Activated naive CD4-positive, alpha-beta T cell treated with anti-CD3 and anti-CD28 coated beads, Interleukin-2, amount 50 U/mL, for 24 hours (primary cell): ENCODE results near the gene ZKSCAN5.
"Not testable (repeated sequence)": the region's sequence is repeated elsewhere in the genome, so short reads cannot be mapped to it uniquely, and the experiment has no call there.

Source experiments
- H3K27ac Mint-ChIP-seq: one replicate; pipeline ENCODE4 v1.8.0; 2021; ENCODE audit warnings: mild to moderate bottlenecking, mixed read lengths
- H3K27me3 Mint-ChIP-seq: one replicate; pipeline ENCODE4 v1.8.0; 2021; ENCODE audit warnings: mixed read lengths
- H3K36me3 Mint-ChIP-seq: one replicate; pipeline ENCODE4 v1.8.0; 2021; ENCODE audit warnings: mixed read lengths
- H3K4me1 Mint-ChIP-seq: one replicate; pipeline ENCODE4 v1.8.0; 2021; ENCODE audit warnings: mixed read lengths
- H3K4me3 Mint-ChIP-seq: one replicate; pipeline ENCODE4 v1.8.0; 2021; ENCODE audit warnings: mild to moderate bottlenecking, mixed read lengths
- H3K9me3 Mint-ChIP-seq: one replicate; pipeline ENCODE4 v1.8.0; 2021; ENCODE audit warnings: mixed read lengths

The ZKSCAN5 gene

GRCh38 chr7:99558306-99559174 is 54.1 kb downstream of the ZKSCAN5 start, which contains the start of gene ZNF655:
Gene ZNF655, plus strand, starts transcription at chr7:99558642. Its CDS starts 1,918 bp downstream, at chr7:99560560.
- Mint-ChIP-seq H3K27me3 (no peaks in the 10 kb centered on the region), H3K9me3 (no peaks in the 10 kb centered on the region), H3K27ac (peak within 1 kb of the TSS; percentile 99), H3K36me3 (peaks cover 22% of the 10 kb centered on the region), H3K4me1 (peaks cover 62% of the 10 kb centered on the region), H3K4me3 (peak within 1 kb of the TSS; percentile 99)

DNA sequence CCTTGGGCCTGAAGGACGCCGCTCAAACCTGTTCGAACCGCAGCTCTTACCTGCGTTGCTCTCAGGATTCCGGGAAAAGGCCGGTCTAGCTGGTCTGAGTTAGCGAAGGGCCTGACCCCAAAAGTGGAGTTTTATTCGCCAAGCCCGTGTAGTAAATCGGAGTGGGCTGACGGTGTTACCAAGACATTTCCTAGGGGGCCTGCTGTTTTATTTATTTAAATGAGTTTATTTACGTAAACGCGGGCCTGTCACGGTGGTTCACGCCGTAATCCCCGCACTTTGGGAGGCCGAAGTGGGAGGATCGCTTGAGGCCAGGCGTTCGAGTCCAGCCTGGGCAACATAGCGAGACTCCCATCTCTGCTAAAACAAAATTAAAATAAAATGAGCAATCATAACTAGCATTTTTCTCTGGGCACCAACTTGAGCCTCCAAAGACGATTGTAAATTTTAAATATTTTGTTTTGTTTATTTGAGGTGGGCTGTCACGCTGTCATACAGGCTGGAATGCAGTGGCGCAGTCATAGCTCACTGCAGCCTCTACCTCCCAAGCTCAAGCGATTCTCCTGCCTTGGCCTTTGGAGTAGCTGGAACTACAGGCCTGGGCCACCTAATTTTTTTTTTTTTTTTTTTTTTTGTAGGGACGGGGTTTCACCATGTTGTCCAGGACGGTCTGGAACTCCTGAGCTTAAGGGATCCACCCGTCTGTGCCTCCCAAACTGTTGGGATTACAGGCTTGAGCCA is 54.9 kb downstream of the ZKSCAN5 start:
- Mint-ChIP-seq H3K27me3 (no peaks in the 10 kb centered on the region), H3K27ac (peak overlapping the region; percentile 99), H3K9me3 (no peaks in the 10 kb centered on the region), H3K4me1 (peaks cover 66% of the 10 kb centered on the region), H3K4me3 (peak overlapping the region; percentile 99), H3K36me3 (peaks cover 29% of the 10 kb centered on the region)

- peak overlapping the region; percentile 74 for H3K27ac Mint-ChIP-seq
- peaks cover 61% of the 10 kb centered on the region for H3K4me1 Mint-ChIP-seq
- no peaks in the 10 kb centered on the region for H3K27me3 Mint-ChIP-seq
- peak overlapping the region; percentile 99 for H3K4me3 Mint-ChIP-seq
- H3K36me3 Mint-ChIP-seq, result peaks cover 26% of the 10 kb centered on the region
- H3K9me3 Mint-ChIP-seq, result no peaks in the 10 kb centered on the region
These were observed 56.6 kb downstream of the ZKSCAN5 start for GRCh38 chr7:99560834-99561736.

- no peak overlapping the region for H3K4me3 Mint-ChIP-seq
- H3K27me3 Mint-ChIP-seq, result no peaks in the 10 kb centered on the region
- H3K4me1 Mint-ChIP-seq, result peaks cover 60% of the 10 kb centered on the region
- H3K27ac Mint-ChIP-seq, result no peak overlapping the region
- H3K9me3 Mint-ChIP-seq, result no peaks in the 10 kb centered on the region
- peaks cover 27% of the 10 kb centered on the region for H3K36me3 Mint-ChIP-seq
These were observed 57.2 kb downstream of the ZKSCAN5 start for GRCh38 chr7:99561737-99562051.

DNA sequence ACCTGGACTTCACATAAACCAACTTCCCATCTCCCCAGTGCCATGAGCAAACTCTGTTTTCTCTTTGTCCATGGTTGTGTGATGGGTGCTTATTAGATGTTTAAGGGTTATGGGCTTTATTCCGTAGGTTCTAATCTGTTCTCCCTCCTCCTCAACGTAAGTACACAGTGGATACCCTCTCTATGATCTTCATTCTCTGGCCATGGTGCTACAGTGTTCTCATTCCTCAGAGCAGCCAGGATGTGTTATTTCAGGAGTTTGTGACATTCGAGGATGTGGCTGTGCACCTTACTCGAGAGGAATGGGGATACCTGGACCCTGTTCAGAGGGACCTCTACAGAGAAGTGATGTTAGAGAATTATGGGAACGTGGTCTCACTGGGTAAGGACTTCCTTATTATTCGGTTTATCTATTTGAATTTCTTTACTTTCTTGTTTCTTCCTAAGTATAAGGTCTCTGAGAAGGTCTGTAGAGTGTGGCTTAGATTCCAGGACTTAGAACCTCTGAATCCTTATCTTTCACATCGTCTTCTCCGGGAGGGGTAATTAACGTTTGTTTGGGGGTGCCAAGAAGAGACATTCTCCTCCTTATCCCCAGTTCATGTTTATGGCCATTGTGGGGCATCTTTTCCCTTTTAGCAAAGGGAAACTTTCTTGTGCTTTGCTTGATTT is 57.8 kb downstream of the ZKSCAN5 start:
- H3K4me1 Mint-ChIP-seq, result peaks cover 58% of the 10 kb centered on the region
- peak overlapping the region; percentile 81 for H3K4me3 Mint-ChIP-seq
- H3K9me3 Mint-ChIP-seq, result no peaks in the 10 kb centered on the region
- peaks cover 27% of the 10 kb centered on the region for H3K36me3 Mint-ChIP-seq
- peak overlapping the region; percentile 98 for H3K27ac Mint-ChIP-seq
- no peaks in the 10 kb centered on the region for H3K27me3 Mint-ChIP-seq

DNA sequence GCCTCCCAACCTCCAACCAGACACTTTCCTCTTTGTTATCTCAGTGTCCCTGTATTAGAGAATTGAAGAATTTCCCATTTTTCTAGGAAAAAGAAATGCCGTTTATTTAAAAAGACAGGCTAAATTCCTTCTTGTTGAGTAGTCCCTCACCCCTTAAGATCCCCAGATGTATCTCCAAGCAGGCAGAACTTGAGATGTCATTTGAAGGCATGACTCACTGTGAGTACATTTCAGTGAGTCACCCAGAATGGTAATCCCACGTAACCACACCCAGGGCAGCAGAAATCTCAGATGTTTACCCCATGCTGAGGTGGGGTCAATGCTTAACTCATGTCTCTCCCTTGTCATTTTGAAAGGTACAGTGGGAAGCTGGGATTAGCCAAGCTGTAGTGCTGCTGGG is 58.4 kb downstream of the ZKSCAN5 start:
- H3K27ac Mint-ChIP-seq, result peak overlapping the region; percentile 98
- no peaks in the 10 kb centered on the region for H3K9me3 Mint-ChIP-seq
- H3K4me3 Mint-ChIP-seq, result peak overlapping the region; percentile 81
- peaks cover 53% of the 10 kb centered on the region for H3K4me1 Mint-ChIP-seq
- H3K27me3 Mint-ChIP-seq, result no peaks in the 10 kb centered on the region
- peaks cover 27% of the 10 kb centered on the region for H3K36me3 Mint-ChIP-seq

DNA sequence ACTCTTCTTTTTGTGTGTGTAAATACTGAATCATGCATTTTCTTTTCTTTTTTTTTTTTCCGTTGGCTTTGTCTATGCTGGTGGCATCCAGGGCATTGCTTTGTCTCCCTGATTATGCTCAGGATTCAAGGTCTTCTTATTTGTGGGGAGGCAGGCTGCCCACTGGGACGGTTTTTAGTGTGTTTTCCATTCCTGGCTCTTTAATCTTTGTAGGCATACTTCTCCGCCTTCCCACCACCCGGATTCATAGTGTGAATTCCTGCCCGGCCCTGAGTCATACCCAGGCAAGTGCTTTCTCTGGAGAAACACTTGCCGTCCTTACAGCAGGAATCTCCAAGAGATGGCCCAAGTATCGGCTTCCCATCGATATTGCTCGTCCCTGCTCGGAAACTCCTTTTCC is 59.2 kb downstream of the ZKSCAN5 start:
- Mint-ChIP-seq H3K9me3 (no peaks in the 10 kb centered on the region), H3K4me3 (peak overlapping the region; percentile 42), H3K4me1 (peaks cover 50% of the 10 kb centered on the region), H3K27me3 (no peaks in the 10 kb centered on the region), H3K27ac (peak overlapping the region; percentile 70), H3K36me3 (peaks cover 25% of the 10 kb centered on the region)

- H3K27ac Mint-ChIP-seq, H3K9me3 Mint-ChIP-seq, H3K4me3 Mint-ChIP-seq, H3K27me3 Mint-ChIP-seq: not testable (repeated sequence)
- H3K4me1 Mint-ChIP-seq, result peaks cover 15% of the 10 kb centered on the region
- peaks cover 26% of the 10 kb centered on the region for H3K36me3 Mint-ChIP-seq
These were observed 64.3 kb downstream of the ZKSCAN5 start for GRCh38 chr7:99568770-99569169.

DNA sequence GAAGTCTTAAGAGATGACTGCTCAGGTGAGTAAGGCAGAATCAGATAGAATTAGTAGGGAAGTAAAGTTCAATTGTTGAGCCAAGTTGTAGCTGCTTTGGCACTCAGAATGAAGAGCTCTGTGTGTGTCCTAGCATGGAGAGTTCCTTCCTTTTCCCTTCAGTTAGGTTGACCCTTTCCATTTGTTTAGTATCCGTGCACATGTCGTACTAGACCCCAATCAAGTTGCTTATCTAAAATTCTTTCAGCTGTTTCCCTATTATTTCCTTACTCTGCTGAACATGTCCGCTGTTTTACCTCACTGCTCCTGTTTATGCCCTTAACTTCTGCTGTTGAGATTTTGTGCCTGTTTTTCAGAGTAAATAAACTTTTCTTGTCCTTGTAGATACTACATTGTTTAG is 67.3 kb downstream of the ZKSCAN5 start:
- no peak overlapping the region for H3K4me3 Mint-ChIP-seq
- H3K36me3 Mint-ChIP-seq, result peaks cover 21% of the 10 kb centered on the region
- H3K27ac Mint-ChIP-seq, result no peak overlapping the region

GRCh38 chr7:99573257-99573656 is 68.8 kb downstream of the ZKSCAN5 start:
- no peak overlapping the region for H3K27ac Mint-ChIP-seq

More for the DNA sequence above, 67.3 kb downstream of the ZKSCAN5 start:
- no peaks in the 10 kb centered on the region for H3K4me1 Mint-ChIP-seq
- H3K9me3 Mint-ChIP-seq, result no peaks in the 10 kb centered on the region
- no peaks in the 10 kb centered on the region for H3K27me3 Mint-ChIP-seq

DNA sequence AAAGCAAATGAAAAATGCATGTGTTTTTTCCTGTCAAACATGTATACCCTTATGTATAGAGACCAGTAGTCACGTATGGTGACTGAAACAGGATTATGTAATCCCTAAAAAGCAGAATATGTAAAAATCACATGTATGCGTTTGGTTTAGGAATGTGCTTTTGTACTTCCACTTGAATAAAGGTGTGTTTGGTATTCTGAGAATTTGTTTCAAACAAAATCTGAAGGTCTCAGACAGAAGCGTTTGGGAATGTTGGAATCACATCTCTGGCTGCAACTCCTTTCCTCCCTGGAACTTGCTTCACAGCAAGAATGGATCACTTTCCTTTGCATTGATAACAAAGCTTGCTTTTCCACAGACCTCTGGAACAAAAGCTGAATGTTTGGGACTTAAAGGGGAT is 71.8 kb downstream of the ZKSCAN5 start:
- Mint-ChIP-seq H3K36me3 (peaks cover 19% of the 10 kb centered on the region), H3K4me3 (no peak overlapping the region), H3K27ac (peak overlapping the region; percentile 12), H3K9me3 (no peaks in the 10 kb centered on the region), H3K27me3 (no peaks in the 10 kb centered on the region), H3K4me1 (peaks cover 15% of the 10 kb centered on the region)

More at GRCh38 chr7:99573257-99573656, 68.8 kb downstream of the ZKSCAN5 start:
- Mint-ChIP-seq H3K9me3 (no peaks in the 10 kb centered on the region), H3K27me3 (no peaks in the 10 kb centered on the region), H3K4me1 (no peaks in the 10 kb centered on the region), H3K4me3 (no peak overlapping the region), H3K36me3 (peaks cover 21% of the 10 kb centered on the region)

- Mint-ChIP-seq H3K4me1 (peaks cover 16% of the 10 kb centered on the region), H3K27me3 (no peaks in the 10 kb centered on the region), H3K27ac (peak overlapping the region; percentile 41), H3K36me3 (no peaks in the 10 kb centered on the region), H3K4me3 (peak overlapping the region; percentile 94), H3K9me3 (no peaks in the 10 kb centered on the region)
These were observed 75.0 kb downstream of the ZKSCAN5 start for GRCh38 chr7:99579281-99579955.

DNA sequence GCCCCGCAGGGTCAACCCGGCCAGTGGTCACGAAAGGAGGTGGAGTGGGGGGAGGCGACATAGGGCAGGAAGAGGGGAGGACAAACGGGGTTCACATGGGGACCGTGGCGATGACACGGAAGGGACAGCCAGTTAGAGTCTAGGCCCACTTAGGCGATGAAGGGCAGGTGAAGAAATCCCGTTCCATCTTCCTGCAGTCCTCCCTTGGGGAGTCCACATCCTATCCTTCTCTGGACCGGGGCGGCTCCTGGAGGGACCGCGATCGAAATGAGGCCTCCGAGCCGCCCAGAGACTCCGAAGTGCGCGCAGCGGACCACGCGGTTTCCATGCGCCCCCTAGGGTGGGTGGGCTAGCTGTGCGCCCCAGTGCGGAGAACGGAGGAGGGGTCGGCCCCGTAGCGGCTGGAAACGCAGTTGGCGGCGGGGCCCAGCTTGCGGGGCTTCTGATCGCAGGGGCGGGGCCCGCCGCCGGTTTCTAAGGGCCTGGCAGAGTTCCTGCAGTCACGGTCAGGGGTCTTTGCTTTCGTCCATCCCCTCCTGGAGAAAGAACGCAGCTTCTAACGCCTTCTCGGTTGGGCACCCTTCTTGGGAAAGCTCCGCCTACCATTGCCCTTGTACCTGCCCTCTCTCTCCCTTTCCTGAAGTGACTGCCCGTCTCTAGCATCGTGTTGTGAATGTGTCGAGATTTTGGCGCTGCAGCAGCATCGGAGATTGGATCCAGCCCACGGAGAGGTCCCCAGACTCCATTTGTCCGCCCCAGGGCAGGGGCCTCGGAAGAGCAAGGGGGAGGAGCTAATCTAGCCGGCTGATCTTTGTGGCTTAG is 75.7 kb downstream of the ZKSCAN5 start:
- no peaks in the 10 kb centered on the region for H3K27me3 Mint-ChIP-seq
- peak overlapping the region; percentile 94 for H3K4me3 Mint-ChIP-seq
- no peaks in the 10 kb centered on the region for H3K36me3 Mint-ChIP-seq
- H3K4me1 Mint-ChIP-seq, result peaks cover 16% of the 10 kb centered on the region
- no peaks in the 10 kb centered on the region for H3K9me3 Mint-ChIP-seq
- peak overlapping the region; percentile 85 for H3K27ac Mint-ChIP-seq
